Ramos (cell line): ENCODE results near the gene LSM4.

Experiments
- in situ Hi-C: fragments of 300-500 bp; cut with MboI; formaldehyde crosslinking; loops from one replicate; pipeline ENCODE4 v1.14.3; 2022; ENCODE audit warnings: low sequenced_read_pairs; ENCODE audit not compliant: unreplicated experiment

LSM4 gene

DNA sequence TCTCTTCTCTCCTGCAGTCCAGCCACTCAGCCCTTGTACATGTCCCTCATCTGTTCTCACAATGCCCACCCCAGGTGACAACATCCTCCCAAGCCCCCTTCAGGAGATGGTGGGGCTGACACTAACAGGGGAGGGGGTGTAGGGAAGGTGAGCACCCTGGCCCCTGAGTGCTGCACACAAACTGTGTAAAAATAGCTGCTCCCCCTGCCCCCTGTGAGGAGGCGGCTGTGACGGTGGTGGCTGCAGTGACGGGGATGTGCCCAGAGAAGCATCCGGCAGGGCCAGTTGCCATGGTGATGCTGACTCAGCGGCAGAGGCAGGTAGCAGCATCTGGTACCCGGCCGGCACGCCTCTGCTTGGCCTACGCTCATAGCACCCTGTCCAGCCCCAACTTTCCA is 28.4 kb downstream of the LSM4 start:
- in situ Hi-C loops, result no loop called here

DNA sequence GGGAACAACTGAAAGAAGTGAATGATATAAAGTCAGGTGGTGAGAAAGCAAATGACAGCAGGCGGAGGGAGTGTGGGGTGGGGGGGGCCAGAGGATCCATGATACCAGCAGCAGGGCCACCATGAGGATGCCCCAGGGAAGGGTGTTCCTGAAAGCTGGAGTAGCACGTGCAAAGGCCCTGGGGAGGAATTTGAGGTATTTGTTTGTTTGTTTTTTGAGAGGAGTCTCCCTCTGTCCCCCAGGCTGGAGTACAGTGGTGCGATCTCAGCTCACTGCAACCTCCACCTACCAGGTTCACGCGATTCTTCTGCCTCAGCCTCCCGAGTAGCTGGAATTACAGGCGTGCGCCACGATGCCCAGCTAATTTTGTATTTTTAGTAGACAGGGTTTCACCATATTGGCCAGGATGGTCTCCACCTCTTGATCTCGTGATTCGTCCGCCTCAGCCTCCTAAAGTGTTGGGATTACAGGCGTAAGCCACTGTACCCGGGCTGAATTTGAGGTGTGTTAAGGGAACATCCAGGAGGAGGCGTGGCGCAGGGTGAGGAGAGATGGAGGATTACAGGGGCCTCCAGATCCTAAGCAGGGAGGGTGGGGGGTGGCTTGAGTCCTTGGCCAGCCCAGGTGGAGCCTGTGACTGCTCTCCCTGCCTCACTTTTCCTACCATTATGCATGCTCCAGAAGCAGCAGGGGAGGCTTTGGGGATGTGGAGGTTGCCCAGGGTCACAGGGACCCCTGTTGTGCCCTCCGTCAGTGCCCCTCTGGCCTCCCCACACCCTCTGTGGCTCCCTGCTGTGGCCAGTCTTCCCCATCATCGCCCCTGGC is 29.0 kb downstream of the LSM4 start:
- in situ Hi-C loops, result no loop called here

DNA sequence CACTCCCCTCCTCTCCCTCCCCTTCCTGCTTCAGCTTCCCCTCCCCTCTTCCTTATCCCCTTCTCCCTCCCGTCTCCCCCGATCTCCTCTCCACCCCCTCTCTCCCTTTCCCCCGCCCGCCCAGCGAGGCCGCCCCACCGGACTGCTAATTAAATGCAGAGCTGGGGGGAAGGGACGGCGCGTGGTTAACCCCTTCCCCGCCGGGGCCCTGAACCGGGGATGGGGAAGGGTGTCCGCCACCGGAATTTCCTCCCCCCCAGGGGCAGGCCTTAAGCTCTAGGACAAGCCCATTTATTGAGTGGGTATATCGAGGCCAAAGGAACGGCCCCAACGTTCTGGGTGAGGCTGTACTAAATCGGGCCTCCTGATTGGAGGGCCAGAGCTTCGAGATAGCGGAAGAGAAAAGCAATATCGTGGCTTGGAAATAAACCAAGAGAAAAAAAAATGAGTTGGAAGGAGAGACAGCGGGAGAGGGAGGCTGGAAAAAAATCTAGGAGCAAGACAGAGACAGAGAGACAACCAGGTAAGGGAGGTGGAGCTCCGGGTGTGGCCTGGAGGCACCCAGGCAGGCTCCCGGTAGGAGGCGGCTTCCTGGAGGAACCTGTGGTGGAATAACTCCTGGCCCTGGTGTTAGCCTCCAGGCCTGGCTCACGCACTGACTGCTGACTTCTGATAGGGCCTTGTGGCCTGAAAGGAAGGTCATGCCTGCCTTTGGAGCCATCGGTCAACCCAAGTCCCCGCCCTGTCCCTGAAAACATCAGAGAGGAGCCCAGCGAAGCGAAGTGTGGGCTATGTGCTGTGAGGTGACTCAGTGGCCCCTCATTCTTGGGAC is 29.9 kb downstream of the LSM4 start:
- in situ Hi-C loops, result no loop called here

DNA sequence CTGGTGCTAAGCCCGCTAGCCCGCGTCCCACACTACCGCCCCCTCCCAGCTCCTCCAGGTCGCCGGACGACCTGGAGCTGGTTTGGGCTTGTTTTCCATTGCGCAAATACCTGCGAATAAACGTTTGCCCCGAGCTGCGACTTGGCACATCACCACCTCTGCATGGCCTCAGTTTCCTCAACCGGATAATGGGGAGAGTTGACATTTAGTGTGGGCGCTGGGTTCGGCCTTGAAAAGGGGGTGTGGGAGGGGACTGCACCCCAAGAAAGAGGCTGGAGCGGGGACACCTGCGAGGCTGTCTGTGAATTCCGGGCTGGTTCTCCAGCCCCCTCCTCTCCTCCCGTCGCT is 30.4 kb downstream of the LSM4 start:
- in situ Hi-C loops, result no loop called here

DNA sequence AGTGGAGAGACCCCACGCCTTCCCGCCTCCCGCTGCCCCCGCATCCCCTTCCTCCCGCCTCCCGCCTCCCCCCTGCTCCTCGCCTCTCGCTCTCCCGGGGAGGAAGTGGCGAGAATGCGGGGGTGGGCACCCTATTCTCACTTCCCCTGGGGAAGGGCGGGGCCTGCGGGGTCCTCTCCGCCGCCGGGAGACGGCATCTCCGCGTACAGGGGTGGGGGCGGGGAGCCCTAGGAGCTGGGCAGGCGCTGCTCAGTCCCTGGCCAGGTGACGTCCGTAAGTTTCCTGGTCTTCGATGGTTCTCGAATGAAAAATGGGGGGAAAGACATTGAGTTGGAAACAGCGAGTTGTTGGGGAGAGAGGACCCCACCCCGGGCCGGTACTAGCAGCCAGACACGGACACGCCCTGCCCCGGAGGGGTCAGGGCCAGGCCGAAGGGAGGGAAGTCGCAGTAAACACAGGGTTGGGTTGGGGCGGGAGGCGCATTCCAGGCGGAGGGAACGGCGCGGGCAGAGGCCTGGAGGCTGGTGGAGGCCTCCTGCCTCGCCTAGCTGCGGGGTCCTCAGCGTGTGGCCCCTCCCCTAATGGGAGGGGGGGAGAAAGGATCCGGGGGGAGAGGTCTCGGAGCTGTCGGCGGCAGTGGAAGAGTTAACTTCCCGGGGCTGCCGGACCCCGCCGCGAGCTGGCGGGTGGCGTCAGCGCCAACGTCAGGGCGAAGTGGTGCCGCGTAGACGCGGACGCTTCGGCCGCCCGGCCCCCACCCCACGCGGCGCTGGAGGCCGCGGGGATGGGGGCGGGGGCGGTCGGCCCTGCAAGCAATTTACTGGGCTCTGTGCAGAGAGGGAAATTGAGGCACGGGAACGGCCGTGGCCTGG is 31.1 kb downstream of the LSM4 start:
- in situ Hi-C loops, result no loop called here

DNA sequence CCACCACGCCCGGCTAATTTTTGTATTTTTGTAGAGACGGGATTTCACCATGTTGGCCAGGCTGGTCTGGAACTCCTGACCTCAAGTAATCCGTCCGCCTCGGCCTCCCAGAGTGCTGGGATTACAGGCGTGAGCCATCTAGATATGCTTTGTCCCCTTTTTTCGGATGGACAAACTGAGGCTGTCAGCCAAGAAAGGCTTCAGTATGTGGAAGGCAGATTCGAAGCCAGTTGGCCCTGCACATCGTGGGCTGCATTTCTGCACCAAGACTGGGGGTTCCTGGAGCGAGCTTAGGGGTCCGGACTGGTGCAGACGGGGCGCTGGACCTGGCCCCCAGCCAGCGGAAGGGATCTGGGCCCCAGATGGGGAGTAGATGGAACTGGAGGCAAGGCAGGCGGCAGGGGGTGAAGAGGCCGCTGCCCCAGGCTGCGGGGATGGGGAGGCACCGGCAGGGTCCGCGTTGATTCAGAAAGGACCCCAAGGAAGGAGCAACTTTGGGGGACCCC is 31.8 kb downstream of the LSM4 start:
- in situ Hi-C loops, result no loop called here

DNA sequence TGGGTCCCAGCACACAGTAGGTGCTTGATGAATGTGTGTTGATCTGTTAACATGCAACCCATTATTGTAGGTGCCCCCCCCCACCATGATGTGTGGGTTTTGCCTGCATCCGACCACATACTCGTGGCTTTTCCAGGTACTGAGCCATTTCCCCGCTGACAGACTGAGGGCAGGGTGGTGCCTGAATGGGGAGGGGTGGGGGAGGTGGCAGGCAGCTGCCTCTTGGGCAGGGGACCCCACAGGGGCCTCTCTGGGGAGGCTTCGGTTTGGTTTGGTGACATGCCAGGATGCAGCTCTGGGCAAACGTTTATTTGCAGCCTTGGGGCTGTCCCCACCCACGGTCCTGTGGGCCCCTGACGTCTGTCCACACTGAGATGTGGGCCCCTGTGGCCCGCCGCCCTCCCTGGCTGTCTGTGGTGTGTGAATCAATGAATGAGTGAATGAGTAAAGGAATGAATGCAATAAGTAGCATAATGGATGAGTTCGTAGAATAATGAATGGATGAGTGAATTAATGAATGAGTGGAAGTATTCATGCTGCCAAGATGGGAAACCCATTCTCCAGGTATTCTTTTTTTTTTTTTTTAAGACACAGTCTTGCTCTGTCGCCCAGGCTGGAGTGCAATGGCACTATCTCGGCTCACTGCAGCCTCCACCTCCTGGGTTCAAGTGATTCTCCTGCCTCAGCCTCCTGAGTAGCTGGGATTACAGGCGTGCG is 32.4 kb downstream of the LSM4 start:
- in situ Hi-C loops, result no loop called here

DNA sequence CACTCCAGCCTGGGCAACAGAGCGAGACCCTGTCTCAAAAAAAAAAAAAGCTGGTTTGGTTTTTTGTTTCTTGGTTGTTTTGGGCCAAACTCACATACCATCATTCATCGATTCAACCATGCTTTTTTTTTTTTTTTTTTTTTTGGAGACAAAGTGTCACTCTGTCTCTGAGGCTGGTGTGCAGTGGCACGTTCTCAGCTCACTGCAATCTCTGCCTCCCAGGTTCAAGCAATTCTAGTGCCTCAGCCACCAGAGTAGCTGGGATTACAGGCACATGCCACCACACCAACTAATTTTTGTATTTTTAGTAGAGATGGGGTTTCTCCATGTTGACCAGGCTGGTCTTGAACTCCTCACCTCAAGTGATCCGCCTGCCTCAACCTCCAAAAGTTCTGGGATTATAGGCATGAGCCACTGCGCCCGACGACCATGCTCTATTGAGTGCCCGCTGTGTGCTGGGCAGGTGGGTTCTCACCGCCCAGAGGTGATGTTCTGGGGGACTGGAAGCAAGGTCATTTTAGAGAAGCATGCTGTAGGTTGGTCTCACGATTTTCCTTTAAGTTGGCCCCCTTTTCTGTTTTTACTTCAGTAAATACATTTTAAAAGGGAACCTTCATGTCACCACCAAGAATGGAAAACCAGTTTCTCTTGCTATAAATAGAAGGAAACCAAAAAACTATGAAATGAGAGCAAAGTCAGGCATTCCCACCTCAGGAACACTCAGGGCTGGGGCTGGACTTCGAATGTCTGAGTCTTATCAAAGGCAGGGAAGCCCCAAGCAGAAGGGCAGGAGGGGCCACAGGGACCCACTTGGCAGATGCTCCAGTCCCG is 33.2 kb downstream of the LSM4 start:
- in situ Hi-C loops, result no loop called here

DNA sequence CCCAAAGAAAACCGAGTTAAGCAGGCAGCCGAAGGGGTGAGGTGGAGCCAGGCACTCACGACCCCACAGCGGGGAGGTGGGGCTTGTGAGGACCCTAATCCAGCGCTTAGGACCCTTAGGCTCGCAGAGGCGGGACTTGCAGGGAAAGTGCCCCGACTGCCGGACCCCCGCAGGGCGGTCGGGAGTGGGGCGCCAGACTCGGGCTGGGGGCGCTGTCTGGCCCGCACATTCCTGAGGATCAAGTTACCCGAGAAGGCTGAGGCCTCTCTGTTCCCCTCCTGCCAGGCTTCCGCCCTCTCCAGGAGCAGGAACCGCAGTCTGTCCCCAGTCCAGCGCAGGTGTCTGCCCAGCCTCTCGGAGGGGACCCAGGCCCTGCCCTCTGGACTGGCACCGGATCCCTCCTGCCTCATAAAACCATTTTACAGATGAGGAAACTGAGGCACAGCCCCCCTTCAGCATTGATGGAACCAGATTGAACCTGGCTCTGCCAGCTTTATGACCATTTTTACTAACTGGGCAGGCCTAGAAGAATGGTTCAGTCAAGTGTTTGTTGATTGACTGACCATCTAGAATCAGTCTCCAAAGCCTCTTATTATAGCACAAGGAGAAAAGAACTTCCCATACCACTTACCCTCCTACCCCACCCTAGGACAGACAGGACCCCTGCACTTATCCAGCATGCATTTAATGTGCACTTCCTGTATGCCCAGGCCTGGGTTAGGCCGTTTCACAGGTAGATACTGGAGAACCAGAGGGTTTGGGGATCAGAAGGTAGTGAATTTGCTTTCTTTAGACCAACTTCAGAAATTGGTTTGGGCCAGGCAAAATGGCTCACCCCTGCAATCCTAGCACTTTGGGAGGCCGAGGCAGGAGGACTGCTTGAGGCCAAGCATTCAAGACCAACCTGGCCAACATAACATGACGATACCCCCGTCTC is 34.8 kb downstream of the LSM4 start:
- in situ Hi-C loops, result no loop called here

DNA sequence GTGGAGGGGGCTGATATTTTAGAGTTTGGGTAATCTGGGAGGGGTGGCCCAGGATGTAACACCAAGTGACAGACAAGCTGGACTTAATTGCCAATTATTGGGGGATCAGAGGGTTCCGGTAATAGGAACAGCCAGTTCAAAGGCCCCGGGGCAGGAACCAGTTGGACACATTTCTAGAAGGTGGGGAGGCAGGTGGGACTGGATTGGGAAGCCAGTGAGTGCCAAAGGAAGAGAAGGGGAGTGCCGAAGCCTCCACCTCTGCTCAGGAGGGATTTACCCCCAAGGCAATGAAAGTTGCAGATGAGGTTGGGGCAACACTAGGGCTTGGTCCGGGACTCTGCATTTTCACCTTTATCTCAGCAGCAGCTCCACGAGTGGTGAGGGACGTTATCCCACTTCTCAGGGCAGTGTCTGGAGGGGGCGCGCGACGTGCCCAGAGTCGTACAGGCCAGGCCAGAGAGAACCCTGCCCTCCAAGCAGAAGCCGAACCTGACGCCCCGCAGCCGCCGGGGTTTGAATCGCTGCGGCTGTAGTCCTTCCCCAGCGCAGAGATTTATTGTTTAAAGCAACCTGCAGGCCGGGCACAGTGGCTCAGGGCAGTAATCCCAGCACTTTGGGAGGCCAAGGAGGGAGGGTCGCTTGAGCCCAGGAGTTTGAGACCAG is 35.8 kb downstream of the LSM4 start:
- in situ Hi-C loops, result no loop called here

DNA sequence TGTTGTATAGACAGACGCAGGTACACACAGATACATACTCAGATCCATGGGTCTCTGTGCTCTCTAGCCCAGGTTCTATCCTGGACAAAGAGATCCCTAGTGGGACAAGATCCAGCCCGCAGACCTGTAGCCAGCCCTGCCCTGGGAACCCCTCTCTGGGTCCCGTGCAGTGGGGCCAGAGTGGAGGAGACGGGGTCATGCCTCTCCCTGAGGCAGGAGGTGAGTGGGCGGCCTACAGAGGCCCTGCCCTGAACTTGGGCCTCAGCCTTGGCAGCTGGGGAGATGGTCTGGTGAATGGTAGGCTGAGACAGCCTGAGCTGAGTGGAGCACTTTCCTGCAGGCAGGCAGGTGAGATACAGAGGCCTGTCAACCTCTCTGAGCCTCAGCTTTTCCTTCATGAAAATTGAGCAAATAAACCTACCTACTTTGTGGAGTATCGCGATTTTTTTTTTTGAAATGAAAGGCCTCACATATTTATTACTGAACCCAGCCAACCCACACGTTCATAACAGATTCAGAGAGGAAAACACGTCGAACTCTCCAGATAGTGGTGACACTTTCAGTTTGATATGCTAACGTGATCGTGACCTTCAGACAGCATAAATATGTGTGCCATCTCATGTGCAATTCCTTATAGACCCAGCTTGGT is 38.0 kb downstream of the LSM4 start:
- in situ Hi-C loops, result no loop called here

DNA sequence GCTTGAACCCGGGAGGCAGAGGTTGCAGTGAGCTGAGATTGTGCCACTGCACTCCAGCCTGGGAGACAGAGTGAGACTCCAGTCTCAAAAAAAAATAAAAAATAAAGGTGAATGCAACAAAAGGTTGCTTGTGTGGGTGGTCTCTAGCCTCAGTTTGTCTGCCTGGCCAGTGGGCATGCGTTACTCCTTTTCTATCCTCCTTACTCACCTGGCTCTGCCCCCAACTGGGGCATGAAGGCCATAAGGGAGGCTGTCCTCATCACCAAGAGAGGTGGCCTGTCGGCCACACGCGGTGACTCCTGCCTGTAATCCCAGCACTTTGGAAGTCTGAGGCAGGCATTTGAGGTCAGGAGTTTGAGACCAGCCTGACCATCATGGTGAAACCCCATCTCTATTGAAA is 39.5 kb downstream of the LSM4 start:
- in situ Hi-C loops, result no loop called here

DNA sequence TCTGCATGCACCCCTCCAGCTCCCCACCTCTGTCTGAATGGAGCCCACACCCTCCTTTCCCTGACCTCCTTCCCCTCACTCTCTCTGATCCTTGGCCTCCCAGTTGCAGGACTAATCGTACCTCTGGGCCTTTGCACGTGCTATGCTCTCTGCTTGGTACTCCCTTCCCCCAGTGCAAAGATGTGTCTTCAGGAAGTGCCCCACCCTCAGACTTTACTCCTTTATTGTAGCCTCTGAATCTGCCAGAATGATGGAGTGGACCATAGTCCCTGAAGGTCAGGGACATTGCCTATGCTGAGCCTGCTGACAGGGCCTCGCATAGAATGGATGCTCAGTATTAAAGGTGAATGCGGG is 40.1 kb downstream of the LSM4 start:
- in situ Hi-C loops, result no loop called here

DNA sequence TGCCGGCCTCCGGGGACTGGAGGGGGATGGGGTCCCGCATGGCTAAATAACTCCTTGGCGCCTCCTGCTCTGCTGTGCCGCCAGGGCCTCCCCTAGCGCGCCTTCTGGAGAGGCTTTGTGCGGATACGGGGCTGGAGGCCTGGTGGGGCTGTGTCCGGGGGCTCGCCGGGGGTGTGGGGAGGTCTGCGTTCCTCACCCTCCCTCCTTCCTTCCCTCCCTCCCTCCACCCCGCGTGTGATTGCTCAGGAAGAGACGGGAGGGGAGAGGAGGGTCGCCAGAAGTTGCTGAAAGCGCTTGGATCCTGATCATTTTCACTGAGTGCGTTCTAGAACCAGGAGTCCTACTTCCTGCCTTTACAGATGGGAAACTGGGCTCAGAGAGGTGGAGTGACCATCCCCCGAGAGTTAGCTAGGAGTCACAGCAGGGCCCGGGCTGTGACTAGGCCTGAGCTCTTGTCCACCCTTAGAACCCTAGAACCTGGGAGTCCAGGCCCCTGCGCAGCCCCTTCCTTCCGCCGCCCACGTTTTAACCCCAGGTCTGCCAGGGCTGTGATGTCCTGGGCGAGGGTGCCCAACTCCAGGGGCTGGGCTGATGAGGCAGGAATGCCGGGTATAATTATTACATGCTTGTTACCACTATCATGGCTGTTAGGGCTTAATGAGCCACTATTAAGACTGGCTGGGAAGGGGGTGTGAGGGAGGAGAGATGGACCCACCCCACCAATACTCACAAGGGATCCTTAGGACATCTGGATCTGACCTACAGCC is 40.7 kb downstream of the LSM4 start:
- in situ Hi-C loops, result no loop called here

DNA sequence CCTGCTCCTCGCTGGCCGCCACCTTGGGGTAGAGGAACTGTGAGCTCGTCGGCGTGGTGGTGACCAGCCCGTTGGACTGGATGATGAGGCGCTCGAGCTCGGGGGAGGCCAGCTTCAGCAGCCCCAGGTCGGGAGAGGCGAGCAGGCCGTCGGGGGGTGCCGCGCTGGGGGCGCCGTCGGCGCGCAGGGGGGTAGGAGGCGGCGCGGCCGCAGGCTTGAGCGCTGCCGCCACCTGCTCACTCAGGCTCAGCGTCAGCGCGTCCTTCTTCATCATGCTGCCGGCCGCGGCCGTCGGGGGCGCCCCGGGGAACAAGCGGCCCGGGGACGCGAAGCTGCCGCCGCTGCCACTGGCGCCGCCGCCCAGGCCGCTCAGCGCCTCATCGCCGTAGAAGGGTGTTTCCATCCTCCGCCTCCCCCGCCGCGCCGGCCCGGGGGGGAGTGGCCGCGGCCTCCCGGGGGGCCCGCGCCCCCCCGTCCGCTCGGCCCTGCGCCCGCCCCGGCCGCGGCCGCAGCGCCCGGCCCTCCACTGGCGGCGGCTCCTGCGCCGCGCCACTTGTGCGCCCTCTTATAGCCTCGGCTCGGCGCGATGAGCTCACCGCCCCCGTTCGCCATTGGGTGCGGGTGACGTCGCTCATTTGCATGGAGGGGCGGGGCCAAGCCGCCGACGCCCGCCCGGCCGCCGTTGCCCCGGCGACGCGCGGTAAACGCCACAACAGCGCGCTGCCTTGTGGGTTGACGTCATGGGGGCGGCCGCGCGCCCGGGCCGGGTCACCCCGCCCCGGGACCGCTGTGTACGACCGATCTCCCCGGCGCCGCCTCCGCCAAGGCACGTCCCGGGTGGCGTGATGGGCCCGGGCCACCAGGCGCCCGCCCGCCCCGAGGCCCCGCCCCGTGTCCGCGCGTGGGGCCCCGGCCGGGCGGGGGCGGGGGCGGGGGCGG is 41.5 kb downstream of the LSM4 start, which contains the start of gene JUND:
TSS of gene JUND (minus strand) at position 541 of the 939 bp plus-strand sequence. CDS start at position 403, 138 bp downstream.
- in situ Hi-C loops, result no loop called here
